ENCODE results near the gene MEF2C.
A peak's percentile ranks its signal among the peaks of the same experiment; 100 is the strongest.

MEF2C gene

DNA sequence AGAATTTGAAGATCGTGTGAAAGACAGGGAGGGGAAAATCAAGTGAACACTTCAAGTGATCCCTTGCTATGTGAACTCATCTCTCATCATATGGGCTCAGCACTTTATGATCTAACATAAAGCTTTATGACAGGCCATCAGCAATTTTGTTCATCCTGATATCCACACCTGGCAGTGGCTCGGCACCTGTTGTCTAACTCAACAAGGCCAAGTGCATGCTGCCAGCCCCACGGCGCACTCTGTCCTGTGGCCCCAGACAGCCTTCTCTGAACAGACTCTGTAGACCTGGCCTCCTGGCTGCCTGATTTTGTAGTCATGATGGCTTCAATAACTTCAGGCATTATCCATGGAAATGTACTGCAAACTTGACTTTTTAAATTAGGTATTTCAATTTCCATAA is 106.3 kb downstream of the MEF2C start:
- H3K4me3 ChIP-seq (ENCODE audit: low read depth, low read length), result no peak overlapping the region
- DNase-seq (ENCODE audit: low read depth), result no peak

DNA sequence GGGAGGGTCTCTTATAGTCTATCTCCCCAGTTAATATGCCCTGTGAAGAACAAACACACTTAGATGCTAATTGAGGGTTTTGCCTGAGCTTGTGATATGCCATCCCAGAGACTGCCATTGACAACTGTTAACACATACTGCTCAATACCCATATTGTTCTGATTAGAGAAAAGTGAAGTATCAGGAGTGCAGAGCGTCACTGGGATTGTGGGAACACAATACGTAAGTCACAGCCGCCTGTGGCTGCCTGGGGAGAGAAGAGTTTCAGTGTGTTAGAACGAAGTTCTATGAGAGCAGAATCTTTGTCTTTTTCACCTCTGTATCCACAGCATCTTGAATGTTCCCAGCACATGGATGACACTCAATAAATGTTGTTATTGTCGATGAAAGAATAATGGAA is 110.2 kb downstream of the MEF2C start:
- no peak for DNase-seq (ENCODE audit: low read depth)
- H3K4me3 ChIP-seq (ENCODE audit: low read depth, low read length), result no peak overlapping the region

DNA sequence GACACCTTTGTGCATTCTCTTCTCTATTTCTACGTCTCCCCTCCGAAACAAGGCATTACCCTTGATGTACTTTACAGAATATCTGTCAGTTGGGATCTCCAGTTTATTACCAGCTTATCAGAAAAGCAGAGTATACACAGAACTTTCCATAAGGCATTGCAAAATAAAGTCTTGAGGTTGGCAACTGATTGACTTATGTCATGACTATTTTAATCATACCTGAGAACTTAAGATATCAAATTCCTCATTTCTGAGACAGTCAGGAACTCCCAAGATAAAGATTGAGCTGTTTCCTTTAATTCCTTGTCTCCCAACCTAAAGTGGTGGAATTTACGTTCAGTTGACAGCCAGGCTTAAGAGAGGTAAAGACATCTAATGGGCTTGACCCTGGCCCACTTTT is 110.9 kb downstream of the MEF2C start:
- no peak for DNase-seq (ENCODE audit: low read depth)
- no peak overlapping the region for H3K4me3 ChIP-seq (ENCODE audit: low read depth, low read length)

DNA sequence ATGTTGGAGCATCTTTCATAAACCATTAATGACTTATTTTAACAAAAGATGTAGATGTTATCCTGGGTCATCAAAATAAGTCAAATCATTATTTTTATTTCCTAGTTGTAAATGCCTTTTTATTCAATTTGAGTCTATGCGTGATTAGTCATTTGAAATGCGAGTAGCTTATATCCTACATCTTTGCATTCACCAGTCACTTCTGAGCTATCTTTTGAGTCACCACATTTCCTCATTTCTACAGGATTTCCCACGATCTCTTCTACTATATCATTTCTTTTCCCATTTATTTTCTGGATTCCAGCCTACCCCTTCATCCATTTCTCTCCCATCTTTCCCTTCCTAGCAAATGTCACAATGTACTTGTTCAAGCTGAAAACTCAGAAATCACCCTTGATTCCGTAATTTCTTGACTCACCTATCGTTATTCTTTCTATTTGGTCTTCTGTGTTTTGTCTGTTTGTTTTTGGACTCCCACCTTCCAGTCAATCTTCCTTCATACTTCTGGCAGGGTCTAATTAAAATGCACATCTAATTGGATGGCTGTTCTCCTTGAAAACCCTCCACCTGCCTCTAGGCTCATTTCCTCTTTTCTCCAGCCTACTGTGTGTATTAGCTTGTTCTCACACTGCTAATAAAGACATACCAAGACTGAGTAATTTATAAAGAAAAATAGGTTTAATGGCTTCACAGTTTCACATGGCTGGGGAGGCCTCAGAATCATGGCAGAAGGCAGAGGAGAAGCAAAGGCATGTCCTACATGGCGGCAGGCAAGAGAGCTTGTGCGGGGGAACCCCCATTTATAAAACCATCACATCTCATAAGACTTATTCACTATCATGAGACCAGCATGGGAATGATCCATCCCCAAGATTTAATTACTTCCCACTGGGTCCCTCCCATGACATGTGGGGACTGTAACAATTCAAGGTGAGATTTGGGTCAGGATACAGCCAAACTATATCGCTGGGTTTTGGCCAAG is 112.4 kb downstream of the MEF2C start:
- no peak overlapping the region for H3K4me3 ChIP-seq (ENCODE audit: low read depth, low read length)
- DNase-seq (ENCODE audit: low read depth), result peak; percentile 59

DNA sequence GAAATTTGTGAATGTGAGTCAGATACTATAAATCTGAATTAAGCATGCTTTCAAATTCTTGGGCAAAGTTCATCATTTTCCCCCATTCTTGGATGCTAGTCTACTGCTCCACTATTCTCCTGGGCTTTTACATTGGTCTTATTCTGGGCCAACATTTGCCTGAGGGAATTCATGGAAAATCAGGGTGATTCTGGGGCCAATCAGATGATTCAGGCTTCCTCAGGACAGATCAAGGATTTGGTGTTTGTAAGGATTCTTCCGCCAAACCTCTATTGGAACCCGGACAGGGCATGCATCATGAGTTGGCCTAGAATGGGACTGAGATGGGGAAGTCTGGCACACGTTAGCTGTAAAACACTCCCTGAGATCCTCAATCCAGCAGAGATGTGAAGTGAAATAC is 113.8 kb downstream of the MEF2C start:
- no peak overlapping the region for H3K4me3 ChIP-seq (ENCODE audit: low read depth, low read length)
- DNase-seq (ENCODE audit: low read depth), result peak; percentile 78

DNA sequence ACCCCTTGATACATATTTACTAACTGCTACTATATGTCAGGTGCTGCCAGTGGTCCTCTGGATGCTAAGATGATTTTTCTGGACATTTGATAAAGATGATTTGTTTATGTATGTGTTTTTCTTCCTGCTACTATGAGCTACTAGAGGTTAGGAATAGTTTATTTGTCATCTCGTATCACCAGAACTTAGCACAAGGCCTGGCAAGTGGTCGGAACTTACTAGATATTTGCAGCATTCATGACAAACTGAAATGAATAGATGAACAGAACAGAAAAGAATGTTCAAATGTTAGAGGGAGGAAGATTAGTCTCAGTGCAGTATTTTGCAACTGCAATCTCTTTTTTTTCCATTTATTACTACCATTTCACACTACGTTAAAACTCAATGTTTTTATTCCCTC is 114.6 kb downstream of the MEF2C start:
- no peak overlapping the region for H3K4me3 ChIP-seq (ENCODE audit: low read depth, low read length)
- no peak for DNase-seq (ENCODE audit: low read depth)

DNA sequence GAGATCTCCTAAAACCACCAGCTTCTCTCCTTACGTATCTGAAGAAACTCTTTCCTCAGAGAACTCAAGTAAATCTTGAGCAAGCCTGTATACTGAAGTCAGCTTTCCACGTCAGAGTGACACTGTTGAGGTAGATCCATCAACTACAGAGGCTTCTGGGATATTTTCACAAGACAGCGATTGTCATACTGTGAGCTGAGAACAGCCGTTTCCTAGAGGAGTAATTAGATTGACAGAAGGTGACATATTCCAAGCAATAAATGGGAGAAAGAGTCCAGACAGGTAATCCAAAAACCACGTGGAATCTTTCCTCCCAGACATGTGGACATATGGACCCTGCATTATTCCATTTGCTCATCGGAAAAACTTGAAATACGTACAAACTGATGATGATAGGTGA is 117.2 kb downstream of the MEF2C start:
- H3K4me3 ChIP-seq (ENCODE audit: low read depth, low read length), result no peak overlapping the region
- DNase-seq (ENCODE audit: low read depth), result no peak

DNA sequence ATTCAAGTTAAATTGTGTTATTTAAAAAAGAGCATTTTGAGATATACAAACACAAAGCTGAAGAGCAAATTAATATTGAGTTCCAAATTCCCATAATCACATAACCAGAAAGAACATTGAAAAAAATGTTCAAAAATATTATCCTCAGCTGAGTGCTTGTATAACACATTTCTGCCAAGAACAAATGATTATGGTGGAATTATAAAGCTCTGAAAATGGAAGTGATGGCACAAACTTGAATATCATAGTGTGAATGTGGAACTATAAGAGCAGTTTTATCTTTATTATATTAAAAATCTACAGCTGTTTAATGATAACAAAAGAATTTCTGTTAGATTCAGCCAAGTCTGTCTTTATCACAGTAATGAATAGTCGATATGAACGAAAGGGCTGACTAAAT is 117.8 kb downstream of the MEF2C start:
- DNase-seq (ENCODE audit: low read depth), result no peak
- no peak overlapping the region for H3K4me3 ChIP-seq (ENCODE audit: low read depth, low read length)

DNA sequence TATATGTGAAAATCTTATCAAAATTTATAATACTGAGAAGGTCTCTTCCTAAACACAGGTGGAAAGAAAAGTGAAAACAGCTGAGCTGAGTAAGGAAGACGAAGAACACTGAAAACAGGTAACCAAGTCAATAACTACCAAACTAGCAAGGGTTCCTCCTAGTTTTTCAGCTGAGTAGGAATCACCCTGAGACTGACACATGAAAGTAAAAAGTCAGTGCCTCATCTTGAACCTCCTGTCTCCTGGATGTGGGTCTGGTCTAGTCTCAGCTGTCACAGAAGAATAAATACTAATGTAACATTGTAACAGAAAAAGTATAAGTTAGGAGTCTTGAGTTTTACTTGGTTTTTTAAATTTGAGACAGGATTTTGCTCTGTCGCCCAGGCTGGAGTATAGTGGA is 121.0 kb downstream of the MEF2C start:
- no peak overlapping the region for H3K4me3 ChIP-seq (ENCODE audit: low read depth, low read length)
- no peak for DNase-seq (ENCODE audit: low read depth)

DNA sequence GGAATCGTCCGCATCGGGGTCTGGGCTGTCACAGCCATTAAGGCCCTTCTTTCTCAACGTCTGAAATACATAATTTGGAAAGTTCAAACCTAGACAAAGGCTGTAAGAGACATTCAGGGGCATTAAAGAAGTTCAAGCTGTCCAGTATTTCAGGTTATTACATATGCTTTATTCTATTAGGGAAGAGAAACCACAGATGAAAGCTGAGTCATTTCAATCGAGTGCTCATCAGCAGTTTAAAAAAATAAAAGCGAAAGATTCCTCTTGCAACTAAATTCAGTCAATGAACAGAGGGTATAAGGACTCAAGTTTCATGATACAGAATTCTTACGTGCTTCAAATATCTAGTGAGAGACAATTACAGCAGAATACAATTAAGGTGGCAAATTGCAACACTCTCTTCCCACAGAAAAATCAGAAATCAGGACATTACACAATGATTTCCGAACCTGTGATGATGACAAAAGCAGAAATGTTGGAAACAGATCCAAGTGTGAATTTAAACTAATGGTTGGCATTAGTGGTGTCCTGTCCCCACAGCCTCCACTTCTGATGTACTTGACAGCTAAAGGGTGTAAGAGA is 121.6 kb downstream of the MEF2C start:
- no peak for DNase-seq (ENCODE audit: low read depth)
- H3K4me3 ChIP-seq (ENCODE audit: low read depth, low read length), result no peak overlapping the region

DNA sequence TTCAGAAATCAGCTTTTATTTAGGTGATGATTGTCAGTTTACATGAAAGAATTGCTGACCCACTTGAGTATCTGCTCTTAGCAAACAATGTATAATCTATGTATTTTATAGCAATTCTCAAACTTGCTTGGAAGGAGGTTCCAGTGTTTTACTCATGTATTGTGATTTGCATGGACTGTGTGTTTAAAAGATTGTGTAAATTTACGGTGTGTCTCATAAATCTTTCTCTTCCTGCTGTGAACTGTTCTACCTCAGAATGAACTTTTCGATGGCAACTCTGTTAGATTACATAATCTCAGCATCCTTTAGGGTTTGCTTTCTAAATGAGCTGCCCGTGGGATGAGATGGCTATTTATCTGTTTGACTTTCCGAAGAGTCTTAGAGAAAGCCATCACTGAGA is 122.5 kb downstream of the MEF2C start:
- H3K4me3 ChIP-seq (ENCODE audit: low read depth, low read length), result no peak overlapping the region
- no peak for DNase-seq (ENCODE audit: low read depth)

DNA sequence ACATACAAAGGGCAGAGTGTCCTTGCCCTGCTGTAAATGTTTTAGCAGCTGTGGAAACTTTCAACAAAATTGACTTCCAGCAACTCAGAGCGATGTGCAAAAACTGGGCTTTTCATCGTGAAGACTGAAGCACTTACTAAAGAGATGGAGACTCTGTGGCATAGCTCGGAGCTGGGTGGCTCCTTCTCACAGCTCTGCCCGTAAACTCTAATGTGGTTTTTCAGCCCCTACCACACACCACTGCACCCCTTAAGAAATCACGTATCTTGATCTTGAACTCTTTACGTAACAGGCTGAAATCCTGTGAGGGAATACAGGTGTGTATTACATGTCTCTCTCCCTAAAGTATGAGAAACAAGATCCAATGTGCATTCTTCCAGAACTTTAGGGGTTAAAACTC is 124.4 kb downstream of the MEF2C start:
- no peak for DNase-seq (ENCODE audit: low read depth)
- H3K4me3 ChIP-seq (ENCODE audit: low read depth, low read length), result no peak overlapping the region

DNA sequence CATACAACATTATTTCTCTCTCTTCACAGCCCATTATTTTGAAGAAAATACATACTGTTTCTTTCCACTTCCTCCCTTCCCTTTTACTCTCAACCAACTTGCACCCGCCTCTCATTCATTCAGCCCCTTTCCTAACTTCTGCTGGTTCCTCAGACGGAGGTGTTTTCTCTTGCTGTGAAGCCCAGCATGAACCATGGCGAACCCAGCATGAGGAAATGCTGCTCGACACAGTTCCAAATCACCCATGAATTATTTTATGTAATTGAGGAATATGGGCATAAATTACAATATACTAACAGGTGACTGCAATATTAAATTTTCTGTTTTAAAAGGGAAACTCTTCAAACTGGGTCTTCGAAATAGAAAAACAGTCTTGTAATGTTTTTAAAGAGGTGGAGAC is 124.8 kb downstream of the MEF2C start:
- DNase-seq (ENCODE audit: low read depth), result no peak
- no peak overlapping the region for H3K4me3 ChIP-seq (ENCODE audit: low read depth, low read length)

DNA sequence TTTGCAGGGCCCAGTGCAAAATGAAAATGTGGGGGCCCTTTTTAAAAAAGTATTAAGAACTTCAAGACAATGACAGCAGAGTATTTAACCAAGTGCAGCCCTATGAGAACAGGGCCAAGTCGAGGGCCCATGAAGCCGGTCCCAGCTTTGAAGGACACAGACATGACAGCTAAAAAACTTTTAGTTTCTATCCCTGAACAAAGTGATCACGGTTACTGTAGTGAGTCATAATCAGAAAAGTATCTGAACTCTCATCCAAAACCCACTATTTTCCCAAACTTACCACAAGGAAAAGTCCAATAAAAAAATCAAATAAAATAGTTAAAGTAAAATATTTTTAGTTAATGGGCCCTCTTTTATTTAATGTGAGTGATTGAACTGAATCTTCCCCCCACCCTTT is 126.0 kb downstream of the MEF2C start:
- H3K4me3 ChIP-seq (ENCODE audit: low read depth, low read length), result no peak overlapping the region
- no peak for DNase-seq (ENCODE audit: low read depth)

DNA sequence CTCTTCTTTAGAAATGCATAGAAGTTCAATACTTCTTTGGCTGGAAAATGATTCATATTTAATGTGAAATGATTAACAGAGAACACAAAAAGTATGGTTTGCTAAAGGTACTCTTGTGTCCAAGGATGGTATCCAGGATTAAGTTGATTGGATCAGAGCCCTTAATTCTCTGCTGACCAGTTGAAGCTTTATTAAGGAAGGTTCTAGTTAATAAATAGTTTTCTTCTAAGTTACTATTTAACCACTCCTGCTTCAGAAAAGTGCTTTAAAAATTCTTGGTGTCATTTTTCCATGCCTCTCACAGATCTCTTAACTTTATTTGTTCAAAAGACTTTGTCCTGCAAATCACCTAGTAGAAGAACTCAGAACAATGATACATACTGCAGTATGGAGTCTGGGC is 134.3 kb downstream of the MEF2C start:
- DNase-seq (ENCODE audit: low read depth), result no peak
- H3K4me3 ChIP-seq (ENCODE audit: low read depth, low read length), result no peak overlapping the region

DNA sequence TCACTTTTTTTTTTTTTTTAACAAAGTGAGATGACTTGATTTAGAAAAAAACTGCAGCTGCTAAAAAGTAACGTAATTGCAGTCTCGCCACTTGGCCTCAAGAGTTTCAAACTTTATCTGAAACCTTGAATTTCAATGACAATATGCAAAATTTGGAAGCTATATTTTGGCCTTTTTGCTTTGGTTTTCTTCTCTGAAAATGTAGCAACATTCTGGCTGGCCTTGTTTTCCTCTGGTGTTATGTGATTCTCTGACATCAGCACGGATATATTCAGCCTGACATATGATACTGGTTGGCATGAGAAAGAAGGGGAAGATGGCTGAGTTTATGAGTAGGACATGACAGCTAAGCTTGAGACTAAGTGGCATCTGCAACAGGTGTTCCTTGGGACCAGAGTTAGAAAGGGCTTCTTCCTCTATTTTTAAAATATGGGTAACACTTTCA is 136.5 kb downstream of the MEF2C start:
- no peak for DNase-seq (ENCODE audit: low read depth)
- H3K4me3 ChIP-seq (ENCODE audit: low read depth, low read length), result no peak overlapping the region

DNA sequence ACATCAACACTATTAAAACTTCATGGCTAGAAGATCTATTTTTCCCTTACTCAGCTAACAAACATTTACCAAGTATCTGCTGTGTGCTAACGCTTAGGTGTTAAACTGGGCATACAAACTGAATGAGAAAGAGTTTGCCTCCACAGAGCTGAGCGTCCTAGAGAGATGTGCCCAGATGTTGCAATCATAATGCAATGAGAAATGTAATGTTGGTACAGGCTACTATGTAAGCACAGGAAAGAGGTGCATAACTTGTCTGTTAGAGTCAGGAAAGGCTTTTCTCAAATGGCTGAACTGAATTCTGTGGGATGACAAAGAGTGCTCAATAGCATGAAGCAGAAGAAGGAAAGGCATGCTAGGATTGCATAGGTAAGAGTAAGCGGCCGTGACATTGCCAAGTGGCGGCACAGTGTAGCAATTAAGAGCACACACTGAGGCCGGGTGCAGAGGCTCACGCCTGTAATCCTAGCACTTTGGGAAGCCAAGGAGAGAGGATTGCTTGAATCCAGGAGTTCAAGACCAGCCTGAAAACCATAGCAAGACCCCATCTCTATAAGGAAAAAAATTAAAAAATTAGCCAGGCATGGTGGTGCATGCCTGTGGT is 137.8 kb downstream of the MEF2C start:
- no peak overlapping the region for H3K4me3 ChIP-seq (ENCODE audit: low read depth, low read length)
- no peak for DNase-seq (ENCODE audit: low read depth)

DNA sequence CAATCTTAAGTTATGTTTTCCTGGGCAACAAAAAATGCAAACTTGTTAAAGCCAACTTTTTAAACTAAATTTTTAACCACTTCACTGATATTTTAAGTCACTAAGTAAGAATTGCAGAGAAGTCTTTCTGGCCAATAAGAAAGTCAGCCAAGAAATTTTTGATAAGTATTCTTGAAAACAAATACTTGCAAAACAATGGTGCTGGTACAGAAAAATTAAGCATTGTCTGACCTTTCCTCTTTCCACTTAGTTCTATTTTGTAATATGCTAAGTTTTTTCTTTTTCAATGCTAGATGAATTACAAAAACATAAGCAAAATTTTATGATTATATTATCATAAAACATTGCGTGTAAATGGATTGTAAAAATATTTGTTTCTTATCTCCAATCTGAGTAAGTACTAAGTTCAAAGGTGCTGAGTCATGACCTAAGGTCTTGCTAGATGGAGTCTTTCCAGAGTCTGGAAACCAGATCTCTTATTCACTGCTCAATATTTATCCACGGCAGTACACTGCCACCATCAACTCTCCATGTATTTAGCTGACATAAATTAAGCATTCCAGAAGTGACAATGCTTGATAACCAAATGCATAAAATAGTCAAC is 139.7 kb downstream of the MEF2C start:
- no peak for DNase-seq (ENCODE audit: low read depth)
- H3K4me3 ChIP-seq (ENCODE audit: low read depth, low read length), result no peak overlapping the region

DNA sequence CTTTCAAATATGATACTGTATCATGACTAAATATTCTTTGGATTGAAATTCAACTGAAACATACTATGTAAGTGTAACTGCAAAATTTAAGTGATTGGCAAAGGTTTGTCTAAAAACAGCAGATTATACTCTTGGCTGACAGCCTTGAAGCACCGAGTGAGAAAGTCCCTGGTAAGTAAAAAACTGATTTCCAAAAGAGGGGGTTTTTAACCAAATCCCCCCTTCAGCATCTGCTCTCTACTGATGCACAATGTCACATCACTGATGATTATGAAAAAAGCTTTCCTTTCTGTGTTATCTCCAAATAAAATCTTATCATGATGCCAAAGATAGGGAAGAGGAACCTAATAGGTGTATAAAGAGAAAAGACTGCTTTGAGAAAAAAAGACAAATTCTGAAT is 141.0 kb downstream of the MEF2C start:
- no peak overlapping the region for H3K4me3 ChIP-seq (ENCODE audit: low read depth, low read length)
- no peak for DNase-seq (ENCODE audit: low read depth)

DNA sequence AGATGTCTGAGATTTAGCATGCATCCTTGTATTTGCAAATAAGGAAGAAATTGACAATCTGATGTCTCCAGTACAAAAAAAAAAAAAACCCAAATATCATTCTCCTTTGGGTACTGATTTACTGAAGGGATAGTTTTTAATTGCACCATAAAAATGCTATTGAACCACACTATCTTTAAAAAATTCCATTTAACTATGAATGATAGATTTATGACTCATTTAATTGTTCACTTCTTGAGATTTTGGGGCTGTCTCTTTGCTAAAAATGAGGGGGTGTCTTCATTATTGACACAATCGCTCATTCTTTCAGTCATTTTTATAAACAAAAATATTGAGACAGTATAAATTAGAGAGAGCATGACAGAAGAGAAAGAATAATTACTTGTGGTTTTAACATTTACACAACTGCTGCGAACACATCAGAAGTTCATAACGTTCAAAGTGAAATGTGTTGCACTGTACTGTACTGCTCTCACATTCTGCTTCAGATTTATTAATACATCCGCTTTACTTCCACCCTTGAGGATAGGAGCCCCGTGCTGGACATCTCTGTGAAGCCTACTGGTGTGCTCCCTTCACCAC is 142.3 kb downstream of the MEF2C start:
- DNase-seq (ENCODE audit: low read depth), result no peak
- H3K4me3 ChIP-seq (ENCODE audit: low read depth, low read length), result no peak overlapping the region

Measured in skeletal muscle cell (primary cell).